Measurements from ENCODE around the gene INPP5A. TPM values are rescaled to one million over a fixed set of nuclear protein-coding genes. Genes with fewer than 3 reads are reported as not detected.

The INPP5A gene
- total and polyA plus RNA-seq, 2 of the 13 experiments (the other 11 are each of a cell fraction or from before 2014, with no cell fraction given) = 17.5 to 37.9 TPM

DNA sequence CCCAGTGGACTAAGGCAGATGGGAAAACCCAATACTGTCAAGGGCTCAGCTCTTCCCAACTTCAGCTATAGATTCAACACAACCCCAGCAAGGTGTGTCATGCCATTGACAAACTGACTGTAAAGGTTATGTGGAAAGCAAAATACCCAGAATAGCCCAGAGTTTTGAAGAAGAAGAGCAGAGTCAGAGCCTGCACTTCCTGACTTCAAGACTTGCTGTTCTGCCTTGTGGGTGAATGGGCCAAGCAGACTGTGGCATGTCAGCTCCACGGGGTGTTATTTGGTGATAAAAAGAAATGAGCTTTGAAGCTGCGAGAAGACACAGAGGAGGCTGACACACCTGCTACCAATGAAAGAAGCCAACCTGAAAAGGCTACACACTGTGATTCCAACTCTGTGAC, 158.6 kb downstream of the INPP5A start:
- no peak for FAIRE-seq
- CTCF ChIA-PET (ENCODE audit: low intra/inter-chr PET ratio, low total read pairs) = no interaction called here
- no peak overlapping the region for H3K4me3 ChIP-seq (replicated peaks in 1 of 3; ENCODE audit: insufficient read depth in 1 of 3, low read depth in 2 of 3, low read length in 3 of 3)
- no peaks in the 10 kb centered on the region for H3K79me2 ChIP-seq (ENCODE audit: insufficient read depth, low read length)
- no peaks in the 10 kb centered on the region for H3K27me3 ChIP-seq (ENCODE audit: control insufficient read depth in 1 of 2, insufficient read depth in 2 of 2, low read length in 2 of 2)
- WGBS (ENCODE audit: low lambda C conversion rate) = 92% methylated on average over 2 of the region's 2 CpGs
- H3K9me3 ChIP-seq (ENCODE audit: low read length) = 0 out of 2 replicates have a peak, but pooled peaks cover 10% of the 10 kb centered on the region
- peaks cover 3 to 5% of the 10 kb centered on the region in 2 experiments; a peak in 2 of 5 replicates for H3K36me3 ChIP-seq (replicated peaks in 1 of 2; ENCODE audit: control insufficient read depth in 1 of 2, insufficient read depth in 2 of 2, low read length in 2 of 2)
- no TSS peak for BruUV-seq (replicated peaks)
- no peaks in the 10 kb centered on the region for H3K4me1 ChIP-seq (ENCODE audit: insufficient read depth, low read length)
- no peak overlapping the region for H3K9ac ChIP-seq (ENCODE audit: insufficient read depth, low read depth, low read length)
- DNase-seq (ENCODE audit: low spot score) = no peak
- no peak for ATAC-seq
- in situ Hi-C loops (cut with HindIII; ENCODE audit: extremely low pct_ligation_motif_present, low pct_unique_long_range_greater_than_20kb) (no loop called here), intact Hi-C loops (cut with micrococcal nuclease; ENCODE audit: unreplicated experiment) (no loop called here)
- H3K4me2 ChIP-seq (ENCODE audit: low read depth, low read length) = no peak overlapping the region
- no peak overlapping the region for H3K27ac ChIP-seq (ENCODE audit: extremely low read length, insufficient read depth, low read length)
- H4K20me1 ChIP-seq (ENCODE audit: insufficient read depth, low read length) = no peaks in the 10 kb centered on the region
- POLR2A ChIA-PET = no interaction called here
- H2AFZ ChIP-seq (ENCODE audit: low read length) = no peak overlapping the region
- TF ChIP-seq, protein P1, sequence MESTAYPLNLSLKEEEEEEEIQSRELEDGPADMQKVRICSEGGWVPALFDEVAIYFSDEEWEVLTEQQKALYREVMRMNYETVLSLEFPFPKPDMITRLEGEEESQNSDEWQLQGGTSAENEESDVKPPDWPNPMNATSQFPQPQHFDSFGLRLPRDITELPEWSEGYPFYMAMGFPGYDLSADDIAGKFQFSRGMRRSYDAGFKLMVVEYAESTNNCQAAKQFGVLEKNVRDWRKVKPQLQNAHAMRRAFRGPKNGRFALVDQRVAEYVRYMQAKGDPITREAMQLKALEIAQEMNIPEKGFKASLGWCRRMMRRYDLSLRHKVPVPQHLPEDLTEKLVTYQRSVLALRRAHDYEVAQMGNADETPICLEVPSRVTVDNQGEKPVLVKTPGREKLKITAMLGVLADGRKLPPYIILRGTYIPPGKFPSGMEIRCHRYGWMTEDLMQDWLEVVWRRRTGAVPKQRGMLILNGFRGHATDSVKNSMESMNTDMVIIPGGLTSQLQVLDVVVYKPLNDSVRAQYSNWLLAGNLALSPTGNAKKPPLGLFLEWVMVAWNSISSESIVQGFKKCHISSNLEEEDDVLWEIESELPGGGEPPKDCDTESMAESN (CRISPR knock-in tag; conservative IDR thresholded peaks at IDR 0.05) = no peak
- TF ChIP-seq ZNF839 (CRISPR knock-in tag; IDR thresholded peaks at IDR 0.05; ENCODE audit: borderline replicate concordance) = no peak
- TF ChIP-seq, protein P2, sequence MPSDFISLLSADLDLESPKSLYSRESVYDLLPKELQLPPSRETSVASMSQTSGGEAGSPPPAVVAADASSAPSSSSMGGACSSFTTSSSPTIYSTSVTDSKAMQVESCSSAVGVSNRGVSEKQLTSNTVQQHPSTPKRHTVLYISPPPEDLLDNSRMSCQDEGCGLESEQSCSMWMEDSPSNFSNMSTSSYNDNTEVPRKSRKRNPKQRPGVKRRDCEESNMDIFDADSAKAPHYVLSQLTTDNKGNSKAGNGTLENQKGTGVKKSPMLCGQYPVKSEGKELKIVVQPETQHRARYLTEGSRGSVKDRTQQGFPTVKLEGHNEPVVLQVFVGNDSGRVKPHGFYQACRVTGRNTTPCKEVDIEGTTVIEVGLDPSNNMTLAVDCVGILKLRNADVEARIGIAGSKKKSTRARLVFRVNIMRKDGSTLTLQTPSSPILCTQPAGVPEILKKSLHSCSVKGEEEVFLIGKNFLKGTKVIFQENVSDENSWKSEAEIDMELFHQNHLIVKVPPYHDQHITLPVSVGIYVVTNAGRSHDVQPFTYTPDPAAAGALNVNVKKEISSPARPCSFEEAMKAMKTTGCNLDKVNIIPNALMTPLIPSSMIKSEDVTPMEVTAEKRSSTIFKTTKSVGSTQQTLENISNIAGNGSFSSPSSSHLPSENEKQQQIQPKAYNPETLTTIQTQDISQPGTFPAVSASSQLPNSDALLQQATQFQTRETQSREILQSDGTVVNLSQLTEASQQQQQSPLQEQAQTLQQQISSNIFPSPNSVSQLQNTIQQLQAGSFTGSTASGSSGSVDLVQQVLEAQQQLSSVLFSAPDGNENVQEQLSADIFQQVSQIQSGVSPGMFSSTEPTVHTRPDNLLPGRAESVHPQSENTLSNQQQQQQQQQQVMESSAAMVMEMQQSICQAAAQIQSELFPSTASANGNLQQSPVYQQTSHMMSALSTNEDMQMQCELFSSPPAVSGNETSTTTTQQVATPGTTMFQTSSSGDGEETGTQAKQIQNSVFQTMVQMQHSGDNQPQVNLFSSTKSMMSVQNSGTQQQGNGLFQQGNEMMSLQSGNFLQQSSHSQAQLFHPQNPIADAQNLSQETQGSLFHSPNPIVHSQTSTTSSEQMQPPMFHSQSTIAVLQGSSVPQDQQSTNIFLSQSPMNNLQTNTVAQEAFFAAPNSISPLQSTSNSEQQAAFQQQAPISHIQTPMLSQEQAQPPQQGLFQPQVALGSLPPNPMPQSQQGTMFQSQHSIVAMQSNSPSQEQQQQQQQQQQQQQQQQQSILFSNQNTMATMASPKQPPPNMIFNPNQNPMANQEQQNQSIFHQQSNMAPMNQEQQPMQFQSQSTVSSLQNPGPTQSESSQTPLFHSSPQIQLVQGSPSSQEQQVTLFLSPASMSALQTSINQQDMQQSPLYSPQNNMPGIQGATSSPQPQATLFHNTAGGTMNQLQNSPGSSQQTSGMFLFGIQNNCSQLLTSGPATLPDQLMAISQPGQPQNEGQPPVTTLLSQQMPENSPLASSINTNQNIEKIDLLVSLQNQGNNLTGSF (CRISPR knock-in tag; IDR thresholded peaks at IDR 0.05) = no peak
- TF ChIP-seq, protein P3, sequence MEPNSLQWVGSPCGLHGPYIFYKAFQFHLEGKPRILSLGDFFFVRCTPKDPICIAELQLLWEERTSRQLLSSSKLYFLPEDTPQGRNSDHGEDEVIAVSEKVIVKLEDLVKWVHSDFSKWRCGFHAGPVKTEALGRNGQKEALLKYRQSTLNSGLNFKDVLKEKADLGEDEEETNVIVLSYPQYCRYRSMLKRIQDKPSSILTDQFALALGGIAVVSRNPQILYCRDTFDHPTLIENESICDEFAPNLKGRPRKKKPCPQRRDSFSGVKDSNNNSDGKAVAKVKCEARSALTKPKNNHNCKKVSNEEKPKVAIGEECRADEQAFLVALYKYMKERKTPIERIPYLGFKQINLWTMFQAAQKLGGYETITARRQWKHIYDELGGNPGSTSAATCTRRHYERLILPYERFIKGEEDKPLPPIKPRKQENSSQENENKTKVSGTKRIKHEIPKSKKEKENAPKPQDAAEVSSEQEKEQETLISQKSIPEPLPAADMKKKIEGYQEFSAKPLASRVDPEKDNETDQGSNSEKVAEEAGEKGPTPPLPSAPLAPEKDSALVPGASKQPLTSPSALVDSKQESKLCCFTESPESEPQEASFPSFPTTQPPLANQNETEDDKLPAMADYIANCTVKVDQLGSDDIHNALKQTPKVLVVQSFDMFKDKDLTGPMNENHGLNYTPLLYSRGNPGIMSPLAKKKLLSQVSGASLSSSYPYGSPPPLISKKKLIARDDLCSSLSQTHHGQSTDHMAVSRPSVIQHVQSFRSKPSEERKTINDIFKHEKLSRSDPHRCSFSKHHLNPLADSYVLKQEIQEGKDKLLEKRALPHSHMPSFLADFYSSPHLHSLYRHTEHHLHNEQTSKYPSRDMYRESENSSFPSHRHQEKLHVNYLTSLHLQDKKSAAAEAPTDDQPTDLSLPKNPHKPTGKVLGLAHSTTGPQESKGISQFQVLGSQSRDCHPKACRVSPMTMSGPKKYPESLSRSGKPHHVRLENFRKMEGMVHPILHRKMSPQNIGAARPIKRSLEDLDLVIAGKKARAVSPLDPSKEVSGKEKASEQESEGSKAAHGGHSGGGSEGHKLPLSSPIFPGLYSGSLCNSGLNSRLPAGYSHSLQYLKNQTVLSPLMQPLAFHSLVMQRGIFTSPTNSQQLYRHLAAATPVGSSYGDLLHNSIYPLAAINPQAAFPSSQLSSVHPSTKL (CRISPR knock-in tag; IDR thresholded peaks at IDR 0.05) = no peak
- TF ChIP-seq KDM1A (CRISPR knock-in tag; IDR thresholded peaks at IDR 0.05) = no peak
- no peak for TF ChIP-seq MEF2D (CRISPR knock-in tag; IDR thresholded peaks at IDR 0.05)
- TF ChIP-seq, protein P4, sequence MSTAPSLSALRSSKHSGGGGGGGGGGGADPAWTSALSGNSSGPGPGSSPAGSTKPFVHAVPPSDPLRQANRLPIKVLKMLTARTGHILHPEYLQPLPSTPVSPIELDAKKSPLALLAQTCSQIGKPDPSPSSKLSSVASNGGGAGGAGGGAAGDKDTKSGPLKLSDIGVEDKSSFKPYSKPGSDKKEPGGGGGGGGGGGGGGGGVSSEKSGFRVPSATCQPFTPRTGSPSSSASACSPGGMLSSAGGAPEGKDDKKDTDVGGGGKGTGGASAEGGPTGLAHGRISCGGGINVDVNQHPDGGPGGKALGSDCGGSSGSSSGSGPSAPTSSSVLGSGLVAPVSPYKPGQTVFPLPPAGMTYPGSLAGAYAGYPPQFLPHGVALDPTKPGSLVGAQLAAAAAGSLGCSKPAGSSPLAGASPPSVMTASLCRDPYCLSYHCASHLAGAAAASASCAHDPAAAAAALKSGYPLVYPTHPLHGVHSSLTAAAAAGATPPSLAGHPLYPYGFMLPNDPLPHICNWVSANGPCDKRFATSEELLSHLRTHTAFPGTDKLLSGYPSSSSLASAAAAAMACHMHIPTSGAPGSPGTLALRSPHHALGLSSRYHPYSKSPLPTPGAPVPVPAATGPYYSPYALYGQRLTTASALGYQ (CRISPR knock-in tag; IDR thresholded peaks at IDR 0.05) = no peak
- no peak for TF ChIP-seq ARID2 (CRISPR knock-in tag; IDR thresholded peaks at IDR 0.05; ENCODE audit: borderline replicate concordance)
- TF ChIP-seq, protein P5, sequence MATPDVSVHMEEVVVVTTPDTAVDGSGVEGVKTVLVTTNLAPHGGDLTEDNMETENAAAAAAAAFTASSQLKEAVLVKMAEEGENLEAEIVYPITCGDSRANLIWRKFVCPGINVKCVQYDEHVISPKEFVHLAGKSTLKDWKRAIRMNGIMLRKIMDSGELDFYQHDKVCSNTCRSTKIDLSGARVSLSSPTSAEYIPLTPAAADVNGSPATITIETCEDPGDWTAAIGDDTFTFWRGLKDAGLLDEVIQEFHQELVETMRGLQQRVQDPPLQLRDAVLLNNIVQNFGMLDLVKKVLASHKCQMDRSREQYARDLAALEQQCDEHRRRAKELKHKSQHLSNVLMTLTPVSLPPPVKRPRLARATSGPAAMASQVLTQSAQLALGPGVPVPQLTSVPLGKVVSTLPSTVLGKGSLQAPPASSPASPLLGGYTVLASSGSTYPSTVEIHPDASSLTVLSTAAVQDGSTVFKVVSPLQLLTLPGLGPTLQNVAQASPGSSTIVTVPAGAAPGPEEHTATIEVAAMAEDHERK (CRISPR knock-in tag; IDR thresholded peaks at IDR 0.05; ENCODE audit: low read depth) = no peak

Measured in HepG2 (cell line).